Measurements from ENCODE around the gene PCP4L1. TPM values are rescaled to one million over a fixed set of nuclear protein-coding genes. Genes with fewer than 3 reads are reported as not detected.
"Not testable (repeated sequence)": the region's sequence is repeated elsewhere in the genome, so short reads cannot be mapped to it uniquely, and the experiment has no call there.

PCP4L1 gene
- total RNA-seq, 1 donor from 2014 or later = 0.52 TPM

GRCh38 chr1:161250829-161251228, 7.7 kb upstream of the PCP4L1 start:
- no peak overlapping the region for H3K9ac ChIP-seq (ENCODE audit: low read depth in 1 of 3, low read length in 3 of 3)
- H3K27me3 ChIP-seq (ENCODE audit: control insufficient read depth in 3 of 3, insufficient read depth in 3 of 3, low read length in 3 of 3) = no peaks in the 10 kb centered on the region
- no peaks in the 10 kb centered on the region for H3K36me3 ChIP-seq (ENCODE audit: control insufficient read depth in 3 of 3, insufficient read depth in 3 of 3, low read length in 3 of 3)
- no peaks in the 10 kb centered on the region for H3K4me1 ChIP-seq (ENCODE audit: control insufficient read depth in 3 of 3, insufficient read depth in 3 of 3, low read length in 3 of 3)
- H3K4me3 ChIP-seq (ENCODE audit: low read length in 3 of 3) = no peak overlapping the region
- no peak overlapping the region for H3K27ac ChIP-seq (ENCODE audit: low read depth, low read length)
- no peaks in the 10 kb centered on the region for H3K9me3 ChIP-seq (ENCODE audit: control insufficient read depth in 3 of 3, low read length in 3 of 3)

DNA sequence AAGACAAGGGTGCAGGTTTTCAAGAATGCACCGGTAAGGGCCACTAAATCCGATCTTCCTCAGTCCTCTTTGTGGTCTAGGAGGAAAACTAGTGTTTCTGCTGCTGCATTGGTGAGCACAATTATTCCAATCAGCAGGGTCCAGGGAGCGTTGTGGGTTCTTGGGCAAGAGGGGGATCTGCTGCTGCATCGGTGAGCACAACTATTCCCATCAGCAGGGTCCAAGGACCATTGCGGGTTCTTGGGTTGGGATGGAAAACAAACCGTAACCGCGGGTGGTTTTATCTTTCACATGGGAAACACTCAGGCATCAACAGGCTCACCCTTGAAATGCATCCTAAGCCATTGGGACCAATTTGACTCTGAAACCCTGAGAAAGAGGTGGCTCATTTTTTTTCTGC, 7.0 kb upstream of the PCP4L1 start:
- Histone ChIP-seq H3K9me3 (ENCODE audit: control insufficient read depth in 3 of 3, low read length in 3 of 3) (no peaks in the 10 kb centered on the region), H3K27ac (ENCODE audit: low read depth, low read length) (no peak overlapping the region), H3K27me3 (ENCODE audit: control insufficient read depth in 3 of 3, insufficient read depth in 3 of 3, low read length in 3 of 3) (no peaks in the 10 kb centered on the region), H3K36me3 (ENCODE audit: control insufficient read depth in 3 of 3, insufficient read depth in 3 of 3, low read length in 3 of 3) (no peaks in the 10 kb centered on the region), H3K9ac (ENCODE audit: low read depth in 1 of 3, low read length in 3 of 3) (no peak overlapping the region), H3K4me1 (ENCODE audit: control insufficient read depth in 3 of 3, insufficient read depth in 3 of 3, low read length in 3 of 3) (no peaks in the 10 kb centered on the region), H3K4me3 (ENCODE audit: low read length in 3 of 3) (no peak overlapping the region)

DNA sequence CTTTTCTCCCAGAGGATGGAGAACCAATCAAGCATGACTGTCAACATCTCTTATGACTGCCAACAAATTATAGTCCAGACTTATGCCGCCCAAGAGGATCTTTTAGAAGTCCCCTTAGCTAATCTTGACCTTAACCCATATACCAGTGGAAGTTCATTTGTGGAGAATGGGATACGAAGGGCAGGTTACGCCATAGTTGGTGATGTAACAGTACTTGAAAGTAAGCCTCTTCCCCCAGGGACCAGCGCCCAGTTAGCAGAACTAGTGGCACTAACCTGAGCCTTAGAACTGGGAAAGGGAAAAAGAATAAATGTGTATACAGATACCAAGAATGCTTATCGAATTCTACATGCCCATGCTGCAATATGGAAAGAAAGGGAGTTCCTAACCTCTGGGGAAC, 3.2 kb upstream of the PCP4L1 start:
- H3K36me3 ChIP-seq (ENCODE audit: control insufficient read depth in 3 of 3, insufficient read depth in 3 of 3, low read length in 3 of 3); H3K9me3 ChIP-seq (ENCODE audit: control insufficient read depth in 3 of 3, low read length in 3 of 3); H3K4me3 ChIP-seq (ENCODE audit: low read length in 3 of 3); H3K9ac ChIP-seq (ENCODE audit: low read depth in 1 of 3, low read length in 3 of 3); H3K27ac ChIP-seq (ENCODE audit: low read depth, low read length); H3K4me1 ChIP-seq (ENCODE audit: control insufficient read depth in 3 of 3, insufficient read depth in 3 of 3, low read length in 3 of 3): not testable (repeated sequence)
- peaks cover 22 to 29% (median 27%) of the 10 kb centered on the region in 3 donors for H3K27me3 ChIP-seq (ENCODE audit: control insufficient read depth in 3 of 3, insufficient read depth in 3 of 3, low read length in 3 of 3)

DNA sequence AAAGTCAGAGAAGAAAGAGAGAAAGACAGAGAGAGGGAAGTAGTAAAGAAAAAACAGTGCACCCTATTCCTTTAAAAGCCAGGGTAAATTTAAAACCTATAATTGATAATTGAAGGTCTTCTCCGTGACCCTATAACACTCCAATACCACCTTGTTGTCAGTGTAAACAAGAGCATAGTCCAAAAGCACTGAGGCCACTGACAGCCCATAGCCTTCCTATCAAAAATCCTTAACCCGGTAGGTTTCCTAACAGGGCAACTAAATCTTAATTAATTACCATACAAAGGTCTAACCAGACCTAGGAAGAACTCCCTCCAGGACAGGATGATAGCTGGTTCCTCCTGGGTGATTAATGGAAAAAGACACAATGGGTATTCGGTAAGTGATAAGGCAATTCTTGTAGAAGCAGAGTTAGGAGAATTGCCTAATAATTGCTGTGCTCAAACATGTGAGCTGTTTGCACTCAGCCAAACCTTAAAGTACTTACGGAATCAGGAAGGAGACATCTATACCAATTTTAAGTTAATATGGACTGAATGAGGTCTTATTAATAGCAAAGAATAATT, 2.5 kb upstream of the PCP4L1 start:
- not testable (repeated sequence) for H3K9me3 ChIP-seq (ENCODE audit: control insufficient read depth in 3 of 3, low read length in 3 of 3); H3K36me3 ChIP-seq (ENCODE audit: control insufficient read depth in 3 of 3, insufficient read depth in 3 of 3, low read length in 3 of 3); H3K4me1 ChIP-seq (ENCODE audit: control insufficient read depth in 3 of 3, insufficient read depth in 3 of 3, low read length in 3 of 3); H3K27ac ChIP-seq (ENCODE audit: low read depth, low read length); H3K4me3 ChIP-seq (ENCODE audit: low read length in 3 of 3); H3K9ac ChIP-seq (ENCODE audit: low read depth in 1 of 3, low read length in 3 of 3)
- H3K27me3 ChIP-seq (ENCODE audit: control insufficient read depth in 3 of 3, insufficient read depth in 3 of 3, low read length in 3 of 3) = peaks cover 25 to 34% (median 34%) of the 10 kb centered on the region in 3 donors

DNA sequence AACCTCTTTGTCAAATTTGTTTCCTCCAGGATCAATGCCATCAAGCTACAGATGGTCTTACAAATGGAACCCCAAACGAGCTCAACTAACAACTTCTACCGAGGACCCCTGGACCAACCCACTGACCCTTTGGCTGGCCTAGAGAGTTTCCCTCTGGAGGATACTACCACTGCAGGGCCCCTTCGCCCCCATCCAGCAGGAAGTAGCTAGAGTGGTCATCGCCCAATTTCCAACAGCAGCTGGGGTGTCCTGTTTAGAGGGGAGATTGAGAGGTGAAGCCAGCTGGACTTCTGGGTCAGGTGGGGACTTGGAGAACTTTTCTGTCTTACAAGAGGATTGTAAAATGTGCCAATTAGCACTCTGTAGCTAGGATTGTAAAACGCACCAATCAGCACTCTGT, 1.4 kb upstream of the PCP4L1 start:
- not testable (repeated sequence) for H3K9ac ChIP-seq (ENCODE audit: low read depth in 1 of 3, low read length in 3 of 3); H3K36me3 ChIP-seq (ENCODE audit: control insufficient read depth in 3 of 3, insufficient read depth in 3 of 3, low read length in 3 of 3); H3K4me1 ChIP-seq (ENCODE audit: control insufficient read depth in 3 of 3, insufficient read depth in 3 of 3, low read length in 3 of 3); H3K9me3 ChIP-seq (ENCODE audit: control insufficient read depth in 3 of 3, low read length in 3 of 3); H3K4me3 ChIP-seq (ENCODE audit: low read length in 3 of 3); H3K27ac ChIP-seq (ENCODE audit: low read depth, low read length)
- H3K27me3 ChIP-seq (ENCODE audit: control insufficient read depth in 3 of 3, insufficient read depth in 3 of 3, low read length in 3 of 3) = peaks cover 32 to 40% (median 38%) of the 10 kb centered on the region in 3 donors

DNA sequence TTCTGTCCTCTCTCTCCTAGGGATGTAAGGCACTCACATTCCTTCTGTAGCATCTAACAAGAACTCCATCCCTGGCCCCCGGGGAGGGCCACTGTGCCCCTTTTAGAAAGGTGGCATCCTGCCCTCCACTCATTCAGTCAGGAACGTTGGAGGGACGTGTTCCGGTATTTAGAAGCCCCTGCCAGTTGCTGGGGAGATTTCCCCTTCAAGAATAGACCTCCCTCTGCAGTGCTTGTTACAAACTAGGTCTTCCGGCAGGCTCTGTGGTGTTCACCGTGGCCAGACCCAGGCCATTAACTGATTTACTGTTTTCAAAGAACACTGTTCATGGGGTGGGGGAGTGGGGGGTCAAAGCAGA, 779 bp downstream of the PCP4L1 start:
- H3K4me1 ChIP-seq (ENCODE audit: control insufficient read depth in 3 of 3, insufficient read depth in 3 of 3, low read length in 3 of 3) = peaks cover 0 to 5% (median 4%) of the 10 kb centered on the region in 3 donors
- H3K9me3 ChIP-seq (ENCODE audit: control insufficient read depth in 3 of 3, low read length in 3 of 3) = peaks cover 0 to 3% (median 2%) of the 10 kb centered on the region in 3 donors
- no peaks in the 10 kb centered on the region for H3K36me3 ChIP-seq (ENCODE audit: control insufficient read depth in 3 of 3, insufficient read depth in 3 of 3, low read length in 3 of 3)
- no peak overlapping the region for H3K27ac ChIP-seq (ENCODE audit: low read depth, low read length)
- H3K9ac ChIP-seq (ENCODE audit: low read depth in 1 of 3, low read length in 3 of 3) = no peak overlapping the region
- peak overlapping the region in 1 of 3 donors; percentile 48 for H3K4me3 ChIP-seq (ENCODE audit: low read length in 3 of 3)
- peaks cover 32 to 40% (median 38%) of the 10 kb centered on the region in 3 donors for H3K27me3 ChIP-seq (ENCODE audit: control insufficient read depth in 3 of 3, insufficient read depth in 3 of 3, low read length in 3 of 3)

DNA sequence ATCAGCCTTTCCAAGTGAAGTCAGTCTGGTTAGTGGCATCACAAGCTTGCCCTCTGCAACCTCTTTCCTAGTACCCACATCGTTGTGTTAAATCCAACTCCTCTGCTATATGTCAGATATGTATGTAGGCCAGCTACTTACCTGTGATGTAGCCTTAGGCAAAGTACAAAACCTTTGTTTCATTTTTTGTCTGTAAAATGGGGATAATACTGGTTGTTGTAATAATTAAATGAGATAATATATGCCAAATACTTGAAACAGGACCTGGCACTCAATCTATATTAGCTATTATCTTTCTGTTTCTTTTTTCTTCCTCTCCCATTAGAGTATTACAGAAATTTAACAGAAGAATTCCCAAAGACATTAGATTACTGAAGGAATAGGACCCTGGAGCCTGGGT, 1.2 kb downstream of the PCP4L1 start:
- H3K4me3 ChIP-seq (ENCODE audit: low read length in 3 of 3) = no peak overlapping the region
- H3K36me3 ChIP-seq (ENCODE audit: control insufficient read depth in 3 of 3, insufficient read depth in 3 of 3, low read length in 3 of 3) = no peaks in the 10 kb centered on the region
- H3K4me1 ChIP-seq (ENCODE audit: control insufficient read depth in 3 of 3, insufficient read depth in 3 of 3, low read length in 3 of 3) = peaks cover 0 to 5% (median 4%) of the 10 kb centered on the region in 3 donors
- no peak overlapping the region for H3K9ac ChIP-seq (ENCODE audit: low read depth in 1 of 3, low read length in 3 of 3)
- peaks cover 32 to 40% (median 38%) of the 10 kb centered on the region in 3 donors for H3K27me3 ChIP-seq (ENCODE audit: control insufficient read depth in 3 of 3, insufficient read depth in 3 of 3, low read length in 3 of 3)
- peaks cover 0 to 3% (median 2%) of the 10 kb centered on the region in 3 donors for H3K9me3 ChIP-seq (ENCODE audit: control insufficient read depth in 3 of 3, low read length in 3 of 3)
- H3K27ac ChIP-seq (ENCODE audit: low read depth, low read length) = no peak overlapping the region

GRCh38 chr1:161260376-161261260, 2.1 kb downstream of the PCP4L1 start:
- no peaks in the 10 kb centered on the region for H3K36me3 ChIP-seq (ENCODE audit: control insufficient read depth in 3 of 3, insufficient read depth in 3 of 3, low read length in 3 of 3)
- H3K27me3 ChIP-seq (ENCODE audit: control insufficient read depth in 3 of 3, insufficient read depth in 3 of 3, low read length in 3 of 3) = peaks cover 32 to 40% (median 38%) of the 10 kb centered on the region in 3 donors
- no peak overlapping the region for H3K4me3 ChIP-seq (ENCODE audit: low read length in 3 of 3)
- no peak overlapping the region for H3K27ac ChIP-seq (ENCODE audit: low read depth, low read length)
- H3K4me1 ChIP-seq (ENCODE audit: control insufficient read depth in 3 of 3, insufficient read depth in 3 of 3, low read length in 3 of 3) = peaks cover 0 to 5% (median 4%) of the 10 kb centered on the region in 3 donors
- H3K9ac ChIP-seq (ENCODE audit: low read depth in 1 of 3, low read length in 3 of 3) = no peak overlapping the region
- H3K9me3 ChIP-seq (ENCODE audit: control insufficient read depth in 3 of 3, low read length in 3 of 3) = peaks cover 0 to 3% (median 2%) of the 10 kb centered on the region in 3 donors

DNA sequence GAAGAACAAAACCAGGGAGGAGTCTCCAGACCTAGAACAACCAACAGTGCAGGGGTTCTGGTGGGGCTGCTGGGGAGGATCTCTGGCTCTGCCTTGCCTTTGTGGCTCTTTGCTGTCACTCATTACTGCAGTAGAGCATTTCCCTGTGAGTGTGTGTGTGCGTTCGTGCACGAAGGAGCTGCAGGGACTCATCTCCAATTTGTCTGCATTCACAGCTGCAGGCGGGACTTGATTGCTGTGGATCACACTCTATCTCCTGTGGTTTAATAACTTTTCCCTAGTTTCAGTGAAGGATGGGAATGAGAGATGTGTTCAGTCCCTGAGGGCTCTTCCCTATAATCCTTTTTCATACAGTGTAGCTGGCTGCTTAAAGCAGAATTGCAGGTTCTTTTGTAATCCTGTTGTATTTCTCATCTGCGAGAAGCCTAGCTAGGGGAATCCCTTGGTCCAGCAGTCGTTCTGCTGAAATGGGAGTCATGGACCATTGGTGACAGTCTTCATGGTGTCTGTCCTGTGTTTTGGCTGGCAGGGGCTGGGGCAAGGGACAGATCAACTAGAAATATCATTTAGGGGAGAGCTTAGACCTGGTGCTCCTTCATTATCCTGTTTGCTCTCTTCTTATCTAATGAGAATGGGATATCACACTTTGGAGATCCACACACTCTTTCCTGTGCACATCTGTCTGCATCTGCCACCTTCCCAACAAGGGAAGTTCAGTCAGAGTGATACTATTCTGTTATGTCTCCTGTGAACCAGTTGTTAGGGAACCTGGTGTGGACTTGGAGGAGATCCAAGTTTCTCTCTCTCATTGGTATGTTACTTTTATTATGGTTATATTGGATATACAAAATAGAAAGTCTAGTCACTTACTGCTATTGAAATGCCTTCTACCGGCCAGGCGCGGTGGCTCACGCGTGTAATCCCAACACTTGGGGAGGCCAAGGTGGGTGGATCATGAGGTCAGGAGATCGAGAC, 3.0 kb downstream of the PCP4L1 start:
- H3K36me3 ChIP-seq (ENCODE audit: control insufficient read depth in 3 of 3, insufficient read depth in 3 of 3, low read length in 3 of 3) = no peaks in the 10 kb centered on the region
- H3K9me3 ChIP-seq (ENCODE audit: control insufficient read depth in 3 of 3, low read length in 3 of 3) = peaks cover 0 to 3% (median 2%) of the 10 kb centered on the region in 3 donors
- peaks cover 0 to 5% (median 4%) of the 10 kb centered on the region in 3 donors for H3K4me1 ChIP-seq (ENCODE audit: control insufficient read depth in 3 of 3, insufficient read depth in 3 of 3, low read length in 3 of 3)
- peaks cover 32 to 40% (median 38%) of the 10 kb centered on the region in 3 donors for H3K27me3 ChIP-seq (ENCODE audit: control insufficient read depth in 3 of 3, insufficient read depth in 3 of 3, low read length in 3 of 3)
- no peak overlapping the region for H3K9ac ChIP-seq (ENCODE audit: low read depth in 1 of 3, low read length in 3 of 3)
- H3K27ac ChIP-seq (ENCODE audit: low read depth, low read length) = no peak overlapping the region
- H3K4me3 ChIP-seq (ENCODE audit: low read length in 3 of 3) = no peak overlapping the region

Measured in skeletal muscle tissue (tissue), 4 donors.